Subcutaneous preadipocyte (primary cell): ENCODE data around the gene CDC14A. TPM values are rescaled to one million over a fixed set of nuclear protein-coding genes. Genes with fewer than 3 reads are reported as not detected.

Experiments used
- total RNA-seq: library from RNA; depleted of rRNA; stranded (reverse); fragments of >200 nt; gene quantifications from 2 replicates; pipeline ENCODE4 v1.2.3, GENCODE V29; 2012

CDC14A gene, protein sequence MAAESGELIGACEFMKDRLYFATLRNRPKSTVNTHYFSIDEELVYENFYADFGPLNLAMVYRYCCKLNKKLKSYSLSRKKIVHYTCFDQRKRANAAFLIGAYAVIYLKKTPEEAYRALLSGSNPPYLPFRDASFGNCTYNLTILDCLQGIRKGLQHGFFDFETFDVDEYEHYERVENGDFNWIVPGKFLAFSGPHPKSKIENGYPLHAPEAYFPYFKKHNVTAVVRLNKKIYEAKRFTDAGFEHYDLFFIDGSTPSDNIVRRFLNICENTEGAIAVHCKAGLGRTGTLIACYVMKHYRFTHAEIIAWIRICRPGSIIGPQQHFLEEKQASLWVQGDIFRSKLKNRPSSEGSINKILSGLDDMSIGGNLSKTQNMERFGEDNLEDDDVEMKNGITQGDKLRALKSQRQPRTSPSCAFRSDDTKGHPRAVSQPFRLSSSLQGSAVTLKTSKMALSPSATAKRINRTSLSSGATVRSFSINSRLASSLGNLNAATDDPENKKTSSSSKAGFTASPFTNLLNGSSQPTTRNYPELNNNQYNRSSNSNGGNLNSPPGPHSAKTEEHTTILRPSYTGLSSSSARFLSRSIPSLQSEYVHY
- total RNA-seq: 3.3 and 3.5 TPM in 2 replicates

DNA sequence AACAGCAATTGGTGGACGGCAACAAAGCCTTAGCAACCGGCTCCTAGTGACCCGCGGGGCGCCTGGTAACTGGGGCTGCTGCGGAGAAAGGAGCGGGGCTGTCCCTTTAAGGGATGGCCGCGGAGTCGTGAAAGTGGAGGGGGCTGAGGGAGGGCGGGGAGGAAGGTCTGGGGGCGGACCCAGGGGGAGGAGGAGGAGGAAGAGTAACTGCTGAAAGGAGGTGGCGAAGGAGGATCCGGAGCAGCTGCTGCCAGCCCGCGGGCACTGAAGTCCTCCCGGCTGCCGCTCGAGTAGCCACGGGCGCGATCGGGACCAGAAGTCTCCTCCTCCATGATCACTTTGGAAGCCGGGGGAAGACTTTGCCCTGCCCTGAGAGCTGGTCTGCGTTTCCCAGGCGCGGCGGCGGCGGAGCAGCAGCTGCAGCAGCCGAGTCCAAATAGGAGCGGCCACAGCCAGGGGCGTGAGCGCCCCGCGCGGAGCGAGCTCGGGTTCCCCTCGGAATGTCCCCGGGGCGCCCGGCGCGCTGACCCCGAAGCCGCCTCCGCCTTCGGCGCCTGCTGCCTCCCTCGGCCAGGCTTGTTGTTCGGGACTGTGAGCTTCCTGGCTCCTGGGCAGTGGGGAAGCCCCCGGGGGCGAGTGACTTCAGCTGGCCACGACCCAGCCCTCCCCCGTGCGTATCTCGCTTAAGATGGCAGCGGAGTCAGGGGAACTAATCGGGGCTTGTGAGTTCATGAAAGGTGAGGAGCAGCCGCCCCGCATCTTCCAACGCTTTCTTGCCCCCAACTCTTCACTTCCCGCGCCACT lies at the start of gene CDC14A:
Gene CDC14A (plus strand): TSS at position 240 of the 804 bp plus-strand sequence. CDS start 449 bp downstream, at position 689.

Other genes with a start within 250 kb of the CDC14A start
- gene SASS6, start 219.6 kb upstream of the CDC14A start, total RNA-seq: 2.9 and 5.3 TPM in 2 replicates
- gene TRMT13, start 219.3 kb upstream of the CDC14A start, total RNA-seq: 11.4 and 16.0 TPM in 2 replicates
- gene LRRC39, start 174.2 kb upstream of the CDC14A start, total RNA-seq: 0.37 and 0.39 TPM in 2 replicates
- 6.2 and 7.0 TPM in 2 replicates for gene DBT, start 102.7 kb upstream of the CDC14A start, total RNA-seq
- gene RTCA, start 86.3 kb upstream of the CDC14A start, total RNA-seq: 27.6 and 32.1 TPM in 2 replicates
- gene GPR88, start 185.6 kb downstream of the CDC14A start, total RNA-seq: not detected in 2 replicates